GM21360 (cell line): ENCODE results near the gene ZNF8.
A peak's percentile ranks its signal among the peaks of the same experiment; 100 is the strongest.
"Not testable (repeated sequence)": the region's sequence is repeated elsewhere in the genome, so short reads cannot be mapped to it uniquely, and the experiment has no call there.

ENCODE experiments used
- ATAC-seq: cut with Tn5 transposase; IDR thresholded peaks from one replicate; pipeline ENCODE4 v1.9.1; 2021; ENCODE audit warnings: mild to moderate bottlenecking, moderate library complexity; ENCODE audit not compliant: unreplicated experiment

ZNF8 gene

GRCh38 chr19:58294743-58295374 lies 16.1 kb downstream of the ZNF8 start:
- no peak for ATAC-seq

- no peak for ATAC-seq
Observed at GRCh38 chr19:58296104-58296503, 17.3 kb downstream of the ZNF8 start.

GRCh38 chr19:58300620-58301019 lies 21.9 kb downstream of the ZNF8 start:
- no peak for ATAC-seq

- ATAC-seq, result no peak
Observed at GRCh38 chr19:58304255-58304654, 25.5 kb downstream of the ZNF8 start.

GRCh38 chr19:58304748-58305064 lies 26.0 kb downstream of the ZNF8 start:
- ATAC-seq, result peak; percentile 3

- peak; percentile 96 for ATAC-seq
Observed at GRCh38 chr19:58305065-58305931, 26.5 kb downstream of the ZNF8 start, which contains the start of gene ERVK3-1. Gene ERVK3-1, plus strand, starts transcription at chr19:58305377. Its CDS starts 6,792 bp downstream, at chr19:58312169.

GRCh38 chr19:58305932-58306323 lies 27.2 kb downstream of the ZNF8 start:
- no peak for ATAC-seq

- no peak for ATAC-seq
Observed at GRCh38 chr19:58307736-58308135, 29.0 kb downstream of the ZNF8 start.

- not testable (repeated sequence) for ATAC-seq
Observed at GRCh38 chr19:58310685-58311084, 31.9 kb downstream of the ZNF8 start.

- ATAC-seq, result no peak
Observed at GRCh38 chr19:58311345-58311865, 32.6 kb downstream of the ZNF8 start.

GRCh38 chr19:58315580-58315979 lies 36.8 kb downstream of the ZNF8 start:
- ATAC-seq, result no peak

- ATAC-seq, result no peak
Observed at GRCh38 chr19:58317476-58318072, 38.8 kb downstream of the ZNF8 start.

- no peak for ATAC-seq
Observed at GRCh38 chr19:58318297-58318696, 39.5 kb downstream of the ZNF8 start.

- no peak for ATAC-seq
Observed at GRCh38 chr19:58319241-58319640, 40.5 kb downstream of the ZNF8 start.

GRCh38 chr19:58325311-58326022 lies 46.7 kb downstream of the ZNF8 start:
- no peak for ATAC-seq

- no peak for ATAC-seq
Observed at GRCh38 chr19:58326501-58326913, 47.8 kb downstream of the ZNF8 start.

- peak; percentile 78 for ATAC-seq
Observed at GRCh38 chr19:58326914-58327726, 48.4 kb downstream of the ZNF8 start, which contains the start of gene ZSCAN22. Gene ZSCAN22, plus strand, starts transcription at chr19:58326994. Its CDS starts 7,809 bp downstream, at chr19:58334803.

- no peak for ATAC-seq
Observed at GRCh38 chr19:58328999-58329398, 50.2 kb downstream of the ZNF8 start.

GRCh38 chr19:58330458-58330857 lies 51.7 kb downstream of the ZNF8 start:
- ATAC-seq, result no peak

- ATAC-seq, result no peak
Observed at GRCh38 chr19:58332697-58333096, 53.9 kb downstream of the ZNF8 start.
